ENCODE results near the gene P3H4.
A peak's percentile ranks its signal among the peaks of the same experiment; 100 is the strongest.

P3H4 gene

GRCh38 chr17:41786227-41787020 is 25.3 kb downstream of the P3H4 start, which contains the start of gene JUP:
TSS of gene JUP (minus strand) at chr17:41786711. CDS start at chr17:41771854, 14,857 bp downstream.
- Histone ChIP-seq H3K4me1 (ENCODE audit: control insufficient read depth, insufficient read depth, low read length, poor library complexity, severe bottlenecking) (peaks cover 24% of the 10 kb centered on the region), H3K9me3 (ENCODE audit: control insufficient read depth, low read length) (no peaks in the 10 kb centered on the region), H3K4me3 (ENCODE audit: extremely low read depth, insufficient read depth, low read length, poor library complexity, severe bottlenecking) (peak within 1 kb of the TSS; percentile 90), H3K27ac (ENCODE audit: low read depth, low read length, severe bottlenecking) (peak within 1 kb of the TSS; percentile 86), H3K36me3 (ENCODE audit: control insufficient read depth, insufficient read depth, low read length) (peaks cover 20% of the 10 kb centered on the region)
- 0 to 1% methylated on average over 68 to 78 of the region's 79 CpGs for WGBS, 2 experiments (ENCODE audit: insufficient coverage in 2 of 2)

GRCh38 chr17:41785859-41786226 is 25.9 kb downstream of the P3H4 start:
- Histone ChIP-seq H3K9me3 (ENCODE audit: control insufficient read depth, low read length) (no peaks in the 10 kb centered on the region), H3K4me1 (ENCODE audit: control insufficient read depth, insufficient read depth, low read length, poor library complexity, severe bottlenecking) (peaks cover 25% of the 10 kb centered on the region), H3K4me3 (ENCODE audit: extremely low read depth, insufficient read depth, low read length, poor library complexity, severe bottlenecking) (peak overlapping the region; percentile 90), H3K36me3 (ENCODE audit: control insufficient read depth, insufficient read depth, low read length) (peaks cover 26% of the 10 kb centered on the region), H3K27ac (ENCODE audit: low read depth, low read length, severe bottlenecking) (peak overlapping the region; percentile 86)
- WGBS, 2 experiments (ENCODE audit: insufficient coverage in 2 of 2) = 0 to 1% methylated on average over 13 to 18 of the region's 22 CpGs

- Histone ChIP-seq H3K4me1 (ENCODE audit: control insufficient read depth, insufficient read depth, low read length, poor library complexity, severe bottlenecking) (peaks cover 25% of the 10 kb centered on the region), H3K36me3 (ENCODE audit: control insufficient read depth, insufficient read depth, low read length) (peaks cover 26% of the 10 kb centered on the region), H3K27ac (ENCODE audit: low read depth, low read length, severe bottlenecking) (peak overlapping the region; percentile 86), H3K4me3 (ENCODE audit: extremely low read depth, insufficient read depth, low read length, poor library complexity, severe bottlenecking) (peak overlapping the region; percentile 90), H3K9me3 (ENCODE audit: control insufficient read depth, low read length) (no peaks in the 10 kb centered on the region)
- 0% methylated on average over 5 of the region's 13 CpGs for WGBS, 2 experiments (ENCODE audit: insufficient coverage in 2 of 2)
Observed at GRCh38 chr17:41785091-41785858, 26.5 kb downstream of the P3H4 start.

- peak overlapping the region; percentile 90 for H3K4me3 ChIP-seq (ENCODE audit: extremely low read depth, insufficient read depth, low read length, poor library complexity, severe bottlenecking)
- no peaks in the 10 kb centered on the region for H3K9me3 ChIP-seq (ENCODE audit: control insufficient read depth, low read length)
- peaks cover 32% of the 10 kb centered on the region for H3K36me3 ChIP-seq (ENCODE audit: control insufficient read depth, insufficient read depth, low read length)
- H3K4me1 ChIP-seq (ENCODE audit: control insufficient read depth, insufficient read depth, low read length, poor library complexity, severe bottlenecking) = peaks cover 25% of the 10 kb centered on the region
- 0 to 5% methylated on average over 2 to 4 of the region's 6 CpGs for WGBS, 2 experiments (ENCODE audit: insufficient coverage in 2 of 2)
- H3K27ac ChIP-seq (ENCODE audit: low read depth, low read length, severe bottlenecking) = peak overlapping the region; percentile 86
Observed at GRCh38 chr17:41784207-41784744, 27.5 kb downstream of the P3H4 start.

- Histone ChIP-seq H3K4me3 (ENCODE audit: extremely low read depth, insufficient read depth, low read length, poor library complexity, severe bottlenecking) (no peak overlapping the region), H3K9me3 (ENCODE audit: control insufficient read depth, low read length) (no peaks in the 10 kb centered on the region), H3K27ac (ENCODE audit: low read depth, low read length, severe bottlenecking) (peak overlapping the region; percentile 16), H3K36me3 (ENCODE audit: control insufficient read depth, insufficient read depth, low read length) (peaks cover 39% of the 10 kb centered on the region), H3K4me1 (ENCODE audit: control insufficient read depth, insufficient read depth, low read length, poor library complexity, severe bottlenecking) (peaks cover 37% of the 10 kb centered on the region)
- 88 to 100% methylated on average over 3 to 4 of the region's 4 CpGs for WGBS, 2 experiments (ENCODE audit: insufficient coverage in 2 of 2)
Observed at GRCh38 chr17:41782142-41782541, 29.6 kb downstream of the P3H4 start.

- WGBS, 2 experiments (ENCODE audit: insufficient coverage in 2 of 2) = 93 to 94% methylated on average over 10 to 12 of the region's 13 CpGs
- no peaks in the 10 kb centered on the region for H3K9me3 ChIP-seq (ENCODE audit: control insufficient read depth, low read length)
- H3K36me3 ChIP-seq (ENCODE audit: control insufficient read depth, insufficient read depth, low read length) = peaks cover 44% of the 10 kb centered on the region
- peaks cover 42% of the 10 kb centered on the region for H3K4me1 ChIP-seq (ENCODE audit: control insufficient read depth, insufficient read depth, low read length, poor library complexity, severe bottlenecking)
- H3K4me3 ChIP-seq (ENCODE audit: extremely low read depth, insufficient read depth, low read length, poor library complexity, severe bottlenecking) = no peak overlapping the region
- H3K27ac ChIP-seq (ENCODE audit: low read depth, low read length, severe bottlenecking) = peak overlapping the region; percentile 16
Observed at GRCh38 chr17:41781404-41782110, 30.2 kb downstream of the P3H4 start.

GRCh38 chr17:41779954-41780353 is 31.8 kb downstream of the P3H4 start:
- 100% methylated on average over 1 of the region's 1 CpG; no CpG with 5 or more reads in 1 of the 2 experiments for WGBS, 2 experiments (ENCODE audit: insufficient coverage in 2 of 2)
- no peak overlapping the region for H3K27ac ChIP-seq (ENCODE audit: low read depth, low read length, severe bottlenecking)
- H3K4me1 ChIP-seq (ENCODE audit: control insufficient read depth, insufficient read depth, low read length, poor library complexity, severe bottlenecking) = peaks cover 56% of the 10 kb centered on the region
- H3K4me3 ChIP-seq (ENCODE audit: extremely low read depth, insufficient read depth, low read length, poor library complexity, severe bottlenecking) = no peak overlapping the region
- peaks cover 58% of the 10 kb centered on the region for H3K36me3 ChIP-seq (ENCODE audit: control insufficient read depth, insufficient read depth, low read length)
- H3K9me3 ChIP-seq (ENCODE audit: control insufficient read depth, low read length) = no peaks in the 10 kb centered on the region

GRCh38 chr17:41777574-41778188 is 34.1 kb downstream of the P3H4 start:
- Histone ChIP-seq H3K27ac (ENCODE audit: low read depth, low read length, severe bottlenecking) (peak overlapping the region; percentile 75), H3K36me3 (ENCODE audit: control insufficient read depth, insufficient read depth, low read length) (peaks cover 51% of the 10 kb centered on the region), H3K4me1 (ENCODE audit: control insufficient read depth, insufficient read depth, low read length, poor library complexity, severe bottlenecking) (peaks cover 52% of the 10 kb centered on the region), H3K9me3 (ENCODE audit: control insufficient read depth, low read length) (no peaks in the 10 kb centered on the region), H3K4me3 (ENCODE audit: extremely low read depth, insufficient read depth, low read length, poor library complexity, severe bottlenecking) (no peak overlapping the region)
- WGBS, 2 experiments (ENCODE audit: insufficient coverage in 2 of 2) = 79 to 89% methylated on average over 6 to 7 of the region's 12 CpGs

GRCh38 chr17:41777157-41777573 is 34.6 kb downstream of the P3H4 start:
- Histone ChIP-seq H3K4me3 (ENCODE audit: extremely low read depth, insufficient read depth, low read length, poor library complexity, severe bottlenecking) (no peak overlapping the region), H3K27ac (ENCODE audit: low read depth, low read length, severe bottlenecking) (peak overlapping the region; percentile 75), H3K4me1 (ENCODE audit: control insufficient read depth, insufficient read depth, low read length, poor library complexity, severe bottlenecking) (peaks cover 55% of the 10 kb centered on the region), H3K36me3 (ENCODE audit: control insufficient read depth, insufficient read depth, low read length) (peaks cover 55% of the 10 kb centered on the region), H3K9me3 (ENCODE audit: control insufficient read depth, low read length) (no peaks in the 10 kb centered on the region)
- 75 to 87% methylated on average over 2 to 4 of the region's 4 CpGs for WGBS, 2 experiments (ENCODE audit: insufficient coverage in 2 of 2)
